PC-3 (cell line): ENCODE data around the gene STX18. TPM values are rescaled to one million over a fixed set of nuclear protein-coding genes. Genes with fewer than 3 reads are reported as not detected.

Experiments
- ATAC-seq: fragments of 200-7000 bp; cut with Tn5 transposase; 2 replicates; pipeline ENCODE4 v1.9.1; 2020; ENCODE audit warnings: mild to moderate bottlenecking, moderate library complexity
- BruUV-seq: library from RNA; stranded (reverse); fragments of 400-500 nt; replicated peaks from 2 replicates; lab custom pipeline; 2021; lab: Mats Ljungman, UMichigan
- CTCF ChIA-PET: fragments of 300-600 bp; sonication (Branson Sonifier 250); formaldehyde crosslinking; loops from one replicate; lab custom pipeline; 2022; ENCODE audit warnings: antibody characterized with exemption; lab: Charles Lee
- POLR2A ChIA-PET: fragments of 300-600 bp; sonication (Branson Sonifier 250); formaldehyde crosslinking; loops from one replicate; lab custom pipeline; 2022; ENCODE audit warnings: antibody characterized with exemption; ENCODE audit not compliant: unreplicated experiment; lab: Charles Lee
- DNase-seq: peaks from one replicate; pipeline ENCODE4 v3.0.0-alpha.2; 2015
- H2AFZ ChIP-seq: fragments of 300-600 bp; sonication (generic); 2 replicates; pipeline ENCODE4 v1.6.0; 2016; ENCODE audit warnings: antibody characterized with exemption, low read length
- H3F3A ChIP-seq: fragments of 300-600 bp; sonication (generic); one replicate; pipeline ENCODE4 v1.6.0; 2017; ENCODE audit warnings: antibody characterized with exemption, low read length, control low read depth, mild to moderate bottlenecking; ENCODE audit not compliant: unreplicated experiment
- H3K27ac ChIP-seq: fragments of 300-600 bp; sonication (generic); 2 replicates; pipeline ENCODE4 v1.5.1; 2016; ENCODE audit warnings: mild to moderate bottlenecking, low read length
- H3K27me3 ChIP-seq: fragments of 300-600 bp; sonication (generic); 2 replicates; pipeline ENCODE4 v1.6.1; 2016; ENCODE audit warnings: low read length, mixed read lengths
- H3K36me3 ChIP-seq: fragments of 300-600 bp; sonication (generic); 2 replicates; pipeline ENCODE4 v1.6.1; 2016; ENCODE audit warnings: low read depth, mixed run types, low read length, mixed read lengths
- H3K4me1 ChIP-seq: fragments of 300-600 bp; sonication (generic); 2 replicates; pipeline ENCODE4 v1.5.1; 2016; ENCODE audit warnings: low read length; ENCODE audit not compliant: insufficient read depth
- H3K4me2 ChIP-seq: fragments of 300-600 bp; sonication (generic); 2 replicates; pipeline ENCODE4 v1.6.0; 2016; ENCODE audit warnings: low read length
- H3K4me3 ChIP-seq: fragments of 300-600 bp; sonication (generic); 2 replicates; pipeline ENCODE4 v1.5.1; 2016; ENCODE audit warnings: mild to moderate bottlenecking, low read length, mixed read lengths
- H3K79me2 ChIP-seq: fragments of 300-600 bp; sonication (generic); 2 replicates; pipeline ENCODE4 v1.6.1; 2017; ENCODE audit warnings: low read length, mixed read lengths
- H3K9ac ChIP-seq: fragments of 300-600 bp; sonication (generic); 2 replicates; pipeline ENCODE4 v1.6.0; 2016; ENCODE audit warnings: mild to moderate bottlenecking, low read length
- H3K9me2 ChIP-seq: fragments of 300-600 bp; sonication (generic); replicated peaks from 2 replicates; pipeline ENCODE4 v1.6.1; 2016; ENCODE audit warnings: mixed run types, low read length, mixed read lengths
- H3K9me3 ChIP-seq: fragments of 300-600 bp; sonication (generic); 2 replicates; pipeline ENCODE4 v1.6.1; 2016; ENCODE audit warnings: low read length, mixed read lengths
- H4K20me1 ChIP-seq: fragments of 300-600 bp; sonication (generic); 2 replicates; pipeline ENCODE4 v1.6.1; 2016; ENCODE audit warnings: low read length, mixed read lengths
- EZH2 ChIP-seq: fragments of 300-600 bp; sonication (generic); IDR thresholded peaks from one replicate; pipeline ENCODE4 v1.6.1; 2017; ENCODE audit warnings: antibody characterized with exemption, mild to moderate bottlenecking, low read length; ENCODE audit not compliant: unreplicated experiment
- EZH2phosphoT487 ChIP-seq: fragments of 300-600 bp; sonication (generic); IDR thresholded peaks from 2 replicates; pipeline ENCODE4 v1.6.1; 2018; ENCODE audit warnings: mild to moderate bottlenecking, antibody characterized with exemption, low read length, borderline replicate concordance
- intact Hi-C: fragments of 100-400 bp; cut with micrococcal nuclease; formaldehyde crosslinking; loops from 2 replicates; pipeline ENCODE4 v1.9.0; 2023
- total RNA-seq: library from RNA; depleted of rRNA; stranded (reverse); fragments of >200 nt; gene quantifications from 2 replicates; pipeline ENCODE4 v1.2.3, GENCODE V29; 2014
- TF ChIP-seq, protein P1 (sequence below): fragments of 300-600 bp; sonication (generic); conservative IDR thresholded peaks from 2 replicates; pipeline ENCODE4 v1.5.1; 2017; ENCODE audit warnings: antibody characterized with exemption, low read depth, mild to moderate bottlenecking, low read length

STX18 gene
- total RNA-seq, 1 experiment from 2014 or later: 25.0 TPM

DNA sequence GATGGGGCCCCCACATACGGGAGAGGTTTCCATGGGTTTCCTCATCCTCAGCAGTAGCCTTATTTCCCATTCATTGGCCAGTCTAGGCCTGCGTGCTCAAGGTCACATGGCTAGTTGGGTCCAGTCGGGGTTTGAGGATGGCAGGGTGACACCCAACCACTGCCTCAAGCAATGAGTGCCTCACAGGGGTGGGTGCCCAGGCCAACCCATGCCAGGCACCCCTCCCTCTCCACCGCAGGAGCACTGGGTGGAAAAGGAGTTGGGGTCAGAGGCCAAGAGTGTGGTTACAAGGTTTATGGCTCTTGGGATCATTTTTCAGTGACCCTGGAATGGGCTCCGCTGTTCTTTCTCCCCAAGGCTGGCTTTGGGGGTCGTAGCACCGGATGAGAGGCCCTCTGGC lies 151.8 kb downstream of the STX18 start:
- Histone ChIP-seq H2AFZ (no peak overlapping the region), H3K4me1 (no peaks in the 10 kb centered on the region; the same call in 1 of the 2 replicates), H3K4me2 (no peak overlapping the region), H3K4me3 (no peak overlapping the region), H3K27me3 (peaks cover 42% of the 10 kb centered on the region), H3K36me3 (no peaks in the 10 kb centered on the region), H3K9ac (no peak overlapping the region), H3K9me2 (no peaks in the 10 kb centered on the region), H4K20me1 (no peaks in the 10 kb centered on the region), H3K9me3 (no peaks in the 10 kb centered on the region), H3F3A (no peaks in the 10 kb centered on the region), H3K27ac (no peak overlapping the region), H3K79me2 (no peaks in the 10 kb centered on the region)
- ChIA-PET CTCF (no interaction called here), POLR2A (no interaction called here)
- ATAC-seq: no peak
- TF ChIP-seq EZH2phosphoT487: no peak
- TF ChIP-seq EZH2: no peak
- TF ChIP-seq, protein P1, sequence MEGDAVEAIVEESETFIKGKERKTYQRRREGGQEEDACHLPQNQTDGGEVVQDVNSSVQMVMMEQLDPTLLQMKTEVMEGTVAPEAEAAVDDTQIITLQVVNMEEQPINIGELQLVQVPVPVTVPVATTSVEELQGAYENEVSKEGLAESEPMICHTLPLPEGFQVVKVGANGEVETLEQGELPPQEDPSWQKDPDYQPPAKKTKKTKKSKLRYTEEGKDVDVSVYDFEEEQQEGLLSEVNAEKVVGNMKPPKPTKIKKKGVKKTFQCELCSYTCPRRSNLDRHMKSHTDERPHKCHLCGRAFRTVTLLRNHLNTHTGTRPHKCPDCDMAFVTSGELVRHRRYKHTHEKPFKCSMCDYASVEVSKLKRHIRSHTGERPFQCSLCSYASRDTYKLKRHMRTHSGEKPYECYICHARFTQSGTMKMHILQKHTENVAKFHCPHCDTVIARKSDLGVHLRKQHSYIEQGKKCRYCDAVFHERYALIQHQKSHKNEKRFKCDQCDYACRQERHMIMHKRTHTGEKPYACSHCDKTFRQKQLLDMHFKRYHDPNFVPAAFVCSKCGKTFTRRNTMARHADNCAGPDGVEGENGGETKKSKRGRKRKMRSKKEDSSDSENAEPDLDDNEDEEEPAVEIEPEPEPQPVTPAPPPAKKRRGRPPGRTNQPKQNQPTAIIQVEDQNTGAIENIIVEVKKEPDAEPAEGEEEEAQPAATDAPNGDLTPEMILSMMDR: no peak
- intact Hi-C loops: no loop called here
- BruUV-seq: no TSS peak
- DNase-seq: no peak

DNA sequence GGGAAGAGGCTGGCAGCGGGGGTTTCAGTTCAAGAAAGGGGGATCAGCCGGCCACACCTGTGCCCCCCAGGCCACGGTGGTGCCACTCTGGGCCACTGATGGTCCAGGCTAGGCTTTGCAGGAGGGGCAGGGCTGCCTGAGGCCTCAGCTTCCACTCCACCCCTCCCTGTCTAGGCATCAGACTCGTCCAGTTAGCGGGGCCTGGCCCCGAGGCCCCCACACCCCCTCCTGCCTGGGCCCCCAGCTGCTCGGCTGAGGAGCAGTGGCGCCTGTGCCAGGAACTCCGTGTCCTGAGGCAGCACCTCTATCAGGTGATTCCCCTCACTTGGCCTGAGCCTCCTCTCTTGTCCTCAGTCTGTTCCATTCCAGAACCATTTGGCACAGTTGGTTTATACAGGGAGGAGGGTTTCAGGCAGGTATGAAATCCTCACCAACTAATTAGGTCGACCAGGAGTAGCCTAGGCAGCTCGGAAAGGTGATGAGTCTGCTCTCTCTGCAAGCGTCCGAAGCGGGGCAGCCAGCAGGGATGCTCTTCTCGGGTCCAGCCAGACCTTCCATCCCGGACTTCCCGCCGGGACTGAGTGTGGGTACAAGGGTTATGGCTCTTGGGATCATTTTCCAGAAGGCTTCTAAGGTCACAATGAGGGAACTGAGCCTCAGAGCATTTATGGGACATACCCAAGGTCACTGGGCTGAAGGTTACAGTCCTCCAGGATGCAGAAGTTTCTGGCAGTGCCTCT lies 152.8 kb downstream of the STX18 start:
- ChIA-PET CTCF (no interaction called here), POLR2A (no interaction called here)
- no peak overlapping the region for H3K27ac ChIP-seq
- H3K27me3 ChIP-seq: peaks cover 42% of the 10 kb centered on the region
- H3K36me3 ChIP-seq: no peaks in the 10 kb centered on the region
- H3K4me3 ChIP-seq: no peak overlapping the region
- no peak overlapping the region for H2AFZ ChIP-seq
- no peaks in the 10 kb centered on the region for H3K4me1 ChIP-seq
- ATAC-seq: no peak
- H4K20me1 ChIP-seq: no peaks in the 10 kb centered on the region
- DNase-seq: no peak
- no peaks in the 10 kb centered on the region for H3K9me3 ChIP-seq
- no peaks in the 10 kb centered on the region for H3K79me2 ChIP-seq
- H3K9me2 ChIP-seq: no peaks in the 10 kb centered on the region
- H3K9ac ChIP-seq: no peak overlapping the region
- H3F3A ChIP-seq: no peaks in the 10 kb centered on the region
- BruUV-seq: no TSS peak
- no peak overlapping the region for H3K4me2 ChIP-seq
- TF ChIP-seq, protein P1: no peak
- no peak for TF ChIP-seq EZH2
- intact Hi-C loops: no loop called here

DNA sequence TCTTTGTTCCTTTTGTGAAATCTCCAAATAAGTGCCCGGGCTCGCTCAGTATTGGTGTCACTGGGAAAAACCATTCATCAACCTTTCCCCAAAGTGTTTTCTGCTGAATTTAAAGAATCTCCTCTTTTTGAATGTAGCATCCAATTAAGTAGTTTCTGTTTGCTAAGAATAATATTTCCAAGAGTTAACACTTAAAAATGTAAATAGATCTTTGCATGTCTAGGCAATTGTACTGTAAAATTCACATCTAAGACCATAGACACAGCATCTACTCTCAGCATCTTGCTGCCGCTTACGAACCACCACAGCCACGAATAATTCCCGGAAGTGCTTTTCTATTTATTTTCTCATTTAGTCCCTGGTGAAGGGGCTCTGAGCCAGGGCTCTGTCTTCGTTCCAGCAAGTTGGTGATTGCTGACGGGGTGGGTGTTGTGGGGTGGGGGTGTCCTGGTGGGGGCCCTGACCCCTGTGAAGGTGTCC lies 153.5 kb downstream of the STX18 start:
- BruUV-seq: no TSS peak
- no peaks in the 10 kb centered on the region for H3K79me2 ChIP-seq
- no peaks in the 10 kb centered on the region for H3K9me2 ChIP-seq
- intact Hi-C loops: no loop called here
- DNase-seq: no peak
- H3K36me3 ChIP-seq: no peaks in the 10 kb centered on the region
- TF ChIP-seq, protein P1: no peak
- TF ChIP-seq EZH2: no peak
- no peak for TF ChIP-seq EZH2phosphoT487
- CTCF ChIA-PET: no interaction called here
- H3F3A ChIP-seq: no peaks in the 10 kb centered on the region
- H3K27me3 ChIP-seq: peaks cover 42% of the 10 kb centered on the region
- ATAC-seq: no peak; the same call in 1 of the 2 replicates
- no peak overlapping the region for H3K4me3 ChIP-seq
- H4K20me1 ChIP-seq: no peaks in the 10 kb centered on the region
- H3K9me3 ChIP-seq: no peaks in the 10 kb centered on the region
- no peak overlapping the region for H2AFZ ChIP-seq
- H3K4me1 ChIP-seq: no peaks in the 10 kb centered on the region
- H3K9ac ChIP-seq: no peak overlapping the region
- 0 out of 2 replicates have a peak overlapping the region, but pooled peaks have one; percentile 26 for H3K4me2 ChIP-seq
- no peak overlapping the region for H3K27ac ChIP-seq
- POLR2A ChIA-PET: no interaction called here
